ENCODE data around the gene POLR2F.

Gene POLR2F

DNA sequence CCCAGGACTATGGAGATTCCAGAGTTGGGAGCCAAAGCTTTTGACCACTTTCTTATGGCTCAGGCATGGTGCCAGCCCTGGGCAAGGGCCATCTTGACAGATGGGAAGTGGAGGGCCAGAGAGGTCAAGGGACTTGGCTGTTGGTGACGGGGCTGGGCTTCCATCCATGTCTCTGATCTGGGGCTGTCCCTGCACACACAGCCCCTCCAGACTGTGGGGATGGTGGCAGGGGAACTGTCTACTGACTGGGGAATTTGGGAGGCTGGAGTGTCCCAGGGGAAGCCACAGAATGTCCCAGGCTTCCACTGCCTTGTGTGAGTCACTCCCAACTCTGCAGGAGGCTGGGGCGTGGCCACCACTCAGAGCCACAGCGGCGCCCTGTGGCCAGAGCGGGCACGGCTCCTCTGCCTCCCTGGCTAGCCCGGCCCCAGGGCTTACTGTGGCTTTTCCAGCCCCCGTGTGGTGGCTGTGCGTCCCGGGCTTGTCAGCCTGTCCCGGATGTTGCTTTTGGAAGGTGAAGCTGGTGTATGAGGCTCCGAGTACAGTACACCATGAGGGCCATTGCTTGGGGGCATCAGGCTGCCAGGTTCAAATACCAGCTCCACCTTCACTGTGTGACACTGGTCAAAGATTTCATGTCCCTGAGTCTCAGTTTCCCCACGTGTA lies 19.7 kb upstream of the POLR2F start:
- TF ChIP-seq TEAD4 (IDR thresholded peaks at IDR 0.05) (no peak), RAD21 (IDR thresholded peaks at IDR 0.05; ENCODE audit: low read depth) (peak; percentile 62), YY1 (IDR thresholded peaks at IDR 0.05; ENCODE audit: low read depth) (peak; percentile 19; the same call in 1 of the 2 replicates), EP300 (IDR thresholded peaks at IDR 0.05; ENCODE audit: borderline replicate concordance) (no peak), ZBTB7A (IDR thresholded peaks at IDR 0.05; ENCODE audit: low read depth) (no peak), TCF12 (IDR thresholded peaks at IDR 0.05; ENCODE audit: low read depth) (peak; percentile 16; the same call in 1 of the 2 replicates), TAF1 (IDR thresholded peaks at IDR 0.05; ENCODE audit: low read depth) (no peak)
- TF ChIP-seq, protein P1, sequence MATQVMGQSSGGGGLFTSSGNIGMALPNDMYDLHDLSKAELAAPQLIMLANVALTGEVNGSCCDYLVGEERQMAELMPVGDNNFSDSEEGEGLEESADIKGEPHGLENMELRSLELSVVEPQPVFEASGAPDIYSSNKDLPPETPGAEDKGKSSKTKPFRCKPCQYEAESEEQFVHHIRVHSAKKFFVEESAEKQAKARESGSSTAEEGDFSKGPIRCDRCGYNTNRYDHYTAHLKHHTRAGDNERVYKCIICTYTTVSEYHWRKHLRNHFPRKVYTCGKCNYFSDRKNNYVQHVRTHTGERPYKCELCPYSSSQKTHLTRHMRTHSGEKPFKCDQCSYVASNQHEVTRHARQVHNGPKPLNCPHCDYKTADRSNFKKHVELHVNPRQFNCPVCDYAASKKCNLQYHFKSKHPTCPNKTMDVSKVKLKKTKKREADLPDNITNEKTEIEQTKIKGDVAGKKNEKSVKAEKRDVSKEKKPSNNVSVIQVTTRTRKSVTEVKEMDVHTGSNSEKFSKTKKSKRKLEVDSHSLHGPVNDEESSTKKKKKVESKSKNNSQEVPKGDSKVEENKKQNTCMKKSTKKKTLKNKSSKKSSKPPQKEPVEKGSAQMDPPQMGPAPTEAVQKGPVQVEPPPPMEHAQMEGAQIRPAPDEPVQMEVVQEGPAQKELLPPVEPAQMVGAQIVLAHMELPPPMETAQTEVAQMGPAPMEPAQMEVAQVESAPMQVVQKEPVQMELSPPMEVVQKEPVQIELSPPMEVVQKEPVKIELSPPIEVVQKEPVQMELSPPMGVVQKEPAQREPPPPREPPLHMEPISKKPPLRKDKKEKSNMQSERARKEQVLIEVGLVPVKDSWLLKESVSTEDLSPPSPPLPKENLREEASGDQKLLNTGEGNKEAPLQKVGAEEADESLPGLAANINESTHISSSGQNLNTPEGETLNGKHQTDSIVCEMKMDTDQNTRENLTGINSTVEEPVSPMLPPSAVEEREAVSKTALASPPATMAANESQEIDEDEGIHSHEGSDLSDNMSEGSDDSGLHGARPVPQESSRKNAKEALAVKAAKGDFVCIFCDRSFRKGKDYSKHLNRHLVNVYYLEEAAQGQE (IDR thresholded peaks at IDR 0.05; ENCODE audit: low read depth): no peak
- TF ChIP-seq, protein P2, sequence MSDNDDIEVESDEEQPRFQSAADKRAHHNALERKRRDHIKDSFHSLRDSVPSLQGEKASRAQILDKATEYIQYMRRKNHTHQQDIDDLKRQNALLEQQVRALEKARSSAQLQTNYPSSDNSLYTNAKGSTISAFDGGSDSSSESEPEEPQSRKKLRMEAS (IDR thresholded peaks at IDR 0.05): 0 out of 2 replicates have a peak, but pooled peaks have one; percentile 21

DNA sequence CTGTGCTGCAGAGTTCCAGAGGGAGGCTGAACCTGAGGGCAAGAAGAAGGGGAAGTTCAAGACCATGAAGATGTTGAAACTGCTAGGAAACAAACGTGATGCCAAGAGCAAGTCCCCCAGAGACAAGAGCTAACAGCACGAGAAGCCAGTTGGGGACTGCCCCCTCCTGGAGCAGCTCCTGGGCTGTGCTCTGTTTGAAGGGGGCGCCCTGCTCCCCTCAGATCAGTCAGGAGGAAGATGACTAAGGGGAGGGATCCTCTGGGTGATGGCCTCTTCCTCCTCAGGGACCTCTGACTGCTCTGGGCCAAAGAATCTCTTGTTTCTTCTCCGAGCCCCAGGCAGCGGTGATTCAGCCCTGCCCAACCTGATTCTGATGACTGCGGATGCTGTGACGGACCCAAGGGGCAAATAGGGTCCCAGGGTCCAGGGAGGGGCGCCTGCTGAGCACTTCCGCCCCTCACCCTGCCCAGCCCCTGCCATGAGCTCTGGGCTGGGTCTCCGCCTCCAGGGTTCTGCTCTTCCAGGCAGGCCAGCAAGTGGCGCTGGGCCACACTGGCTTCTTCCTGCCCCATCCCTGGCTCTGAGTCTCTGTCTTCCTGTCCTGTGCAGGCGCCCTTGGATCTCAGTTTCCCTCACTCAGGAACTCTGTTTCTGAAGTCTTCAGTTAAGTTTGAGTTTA lies 12.7 kb upstream of the POLR2F start:
- TF ChIP-seq, protein P1 (IDR thresholded peaks at IDR 0.05; ENCODE audit: low read depth): no peak
- TF ChIP-seq ZBTB7A (IDR thresholded peaks at IDR 0.05; ENCODE audit: low read depth) (no peak), YY1 (IDR thresholded peaks at IDR 0.05; ENCODE audit: low read depth) (no peak), CREB1 (IDR thresholded peaks at IDR 0.05; ENCODE audit: low read depth) (no peak), TEAD4 (IDR thresholded peaks at IDR 0.05) (no peak), FOXM1 (IDR thresholded peaks at IDR 0.05; ENCODE audit: borderline replicate concordance, low read depth) (no peak), NFIC (IDR thresholded peaks at IDR 0.05) (no peak), EGR1 (IDR thresholded peaks at IDR 0.05) (no peak), TCF12 (IDR thresholded peaks at IDR 0.05; ENCODE audit: low read depth) (no peak), EP300 (IDR thresholded peaks at IDR 0.05; ENCODE audit: borderline replicate concordance) (no peak), RAD21 (IDR thresholded peaks at IDR 0.05; ENCODE audit: low read depth) (no peak), CEBPB (IDR thresholded peaks at IDR 0.05) (no peak), TAF1 (IDR thresholded peaks at IDR 0.05; ENCODE audit: low read depth) (no peak)
- TF ChIP-seq, protein P2 (IDR thresholded peaks at IDR 0.05): no peak
- TF ChIP-seq, protein P3, sequence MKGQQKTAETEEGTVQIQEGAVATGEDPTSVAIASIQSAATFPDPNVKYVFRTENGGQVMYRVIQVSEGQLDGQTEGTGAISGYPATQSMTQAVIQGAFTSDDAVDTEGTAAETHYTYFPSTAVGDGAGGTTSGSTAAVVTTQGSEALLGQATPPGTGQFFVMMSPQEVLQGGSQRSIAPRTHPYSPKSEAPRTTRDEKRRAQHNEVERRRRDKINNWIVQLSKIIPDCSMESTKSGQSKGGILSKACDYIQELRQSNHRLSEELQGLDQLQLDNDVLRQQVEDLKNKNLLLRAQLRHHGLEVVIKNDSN (IDR thresholded peaks at IDR 0.05): no peak

DNA sequence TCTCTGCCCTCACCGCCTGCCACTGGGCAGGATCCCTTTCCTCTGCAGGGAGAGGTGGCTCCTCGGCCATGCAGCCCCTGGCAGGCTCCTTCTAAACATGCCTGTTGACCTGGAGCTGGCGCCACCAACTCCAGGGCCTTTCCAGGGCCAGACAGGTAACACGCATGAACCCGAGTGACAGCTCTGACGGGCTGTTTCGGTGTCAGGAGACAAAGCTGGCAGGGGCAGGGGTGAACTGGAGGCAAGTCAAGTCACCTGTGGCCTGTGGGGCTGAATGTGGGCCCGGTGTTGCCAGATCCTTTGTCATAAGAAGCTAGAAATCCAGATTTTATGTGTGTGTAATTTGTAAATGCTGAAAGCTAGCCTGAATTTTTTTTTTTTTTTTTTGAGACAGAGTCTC lies 11.4 kb upstream of the POLR2F start:
- TF ChIP-seq TEAD4 (IDR thresholded peaks at IDR 0.05) (no peak), FOXM1 (IDR thresholded peaks at IDR 0.05; ENCODE audit: borderline replicate concordance, low read depth) (no peak), NFIC (IDR thresholded peaks at IDR 0.05) (no peak), CEBPB (IDR thresholded peaks at IDR 0.05) (no peak), YY1 (IDR thresholded peaks at IDR 0.05; ENCODE audit: low read depth) (no peak), TCF12 (IDR thresholded peaks at IDR 0.05; ENCODE audit: low read depth) (no peak), TAF1 (IDR thresholded peaks at IDR 0.05; ENCODE audit: low read depth) (no peak), ZBTB7A (IDR thresholded peaks at IDR 0.05; ENCODE audit: low read depth) (no peak)

- TF ChIP-seq YY1 (IDR thresholded peaks at IDR 0.05; ENCODE audit: low read depth) (no peak), TEAD4 (IDR thresholded peaks at IDR 0.05) (no peak)
- TF ChIP-seq, protein P2 (IDR thresholded peaks at IDR 0.05): no peak
These were observed 10.2 kb upstream of the POLR2F start for GRCh38 chr22:37943136-37943824.

DNA sequence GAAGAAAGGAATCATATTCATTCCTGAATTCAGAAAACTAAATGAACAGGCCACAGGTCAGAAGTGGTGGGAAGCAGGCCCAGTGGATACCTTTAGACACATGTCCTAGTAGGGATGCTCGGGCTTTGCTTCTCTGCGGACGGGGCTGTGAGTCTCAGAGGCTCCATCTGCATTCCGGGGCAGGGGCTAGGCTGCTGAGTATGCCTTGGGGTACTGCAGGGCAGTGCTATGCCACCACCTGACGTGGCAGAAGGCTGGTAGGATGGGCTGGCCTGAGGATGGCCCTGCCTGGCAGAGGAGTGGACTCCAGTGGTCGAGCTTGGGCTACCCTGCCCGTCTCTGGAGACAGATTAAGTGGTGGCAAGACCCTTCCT lies 9.7 kb upstream of the POLR2F start:
- TF ChIP-seq, protein P1 (IDR thresholded peaks at IDR 0.05; ENCODE audit: low read depth): no peak
- TF ChIP-seq YY1 (IDR thresholded peaks at IDR 0.05; ENCODE audit: low read depth) (no peak), TEAD4 (IDR thresholded peaks at IDR 0.05) (no peak), CEBPB (IDR thresholded peaks at IDR 0.05) (no peak), EGR1 (IDR thresholded peaks at IDR 0.05) (no peak), CREB1 (IDR thresholded peaks at IDR 0.05; ENCODE audit: low read depth) (no peak), EP300 (IDR thresholded peaks at IDR 0.05; ENCODE audit: borderline replicate concordance) (no peak), ZBTB7A (IDR thresholded peaks at IDR 0.05; ENCODE audit: low read depth) (no peak)

Data from Ishikawa (cell line).